HepG2 (cell line): ENCODE data around the gene HYCC2. TPM values are rescaled to one million over a fixed set of nuclear protein-coding genes. Genes with fewer than 3 reads are reported as not detected.

Experiments used
- ATF5 ChIP-seq: sonication (generic); formaldehyde crosslinking; IDR thresholded peaks from 2 replicates; pipeline ENCODE4 v1.4.0; 2020; ENCODE audit warnings: mild to moderate bottlenecking, low read depth, missing genetic modification reagents
- CBX5 ChIP-seq: sonication (generic); formaldehyde crosslinking; IDR thresholded peaks from 2 replicates; pipeline ENCODE4 v1.4.0; 2020; ENCODE audit warnings: missing genetic modification reagents, borderline replicate concordance
- CC2D1A ChIP-seq: sonication (generic); formaldehyde crosslinking; IDR thresholded peaks from 2 replicates; pipeline ENCODE4 v1.8.1; 2023; ENCODE audit warnings: mild to moderate bottlenecking, missing genetic modification reagents
- ELF3 ChIP-seq: IDR thresholded peaks from 2 replicates; pipeline ENCODE4 v1.6.1; 2016; ENCODE audit warnings: missing genetic modification reagents, missing compliant biosample characterization
- HNF4G ChIP-seq, 2 experiments: sonication (generic) in 1 of 2; formaldehyde crosslinking in 1 of 2; IDR thresholded peaks; 2 replicates each; pipeline versions ENCODE4 v1.4.0 to v1.6.1; 2011 to 2020; ENCODE audit warnings: borderline replicate concordance in 2 of 2, low read depth in 2 of 2, mild to moderate bottlenecking in 2 of 2, low read length in 1 of 2, missing genetic modification reagents in 1 of 2, moderate library complexity in 1 of 2
- KLF15 ChIP-seq: sonication (generic); formaldehyde crosslinking; IDR thresholded peaks from 2 replicates; pipeline ENCODE4 v1.8.1; 2023; ENCODE audit warnings: borderline replicate concordance, mild to moderate bottlenecking, inconsistent platforms, missing genetic modification reagents, mixed read lengths
- RELA ChIP-seq: sonication (generic); formaldehyde crosslinking; IDR thresholded peaks from 2 replicates; pipeline ENCODE4 v1.4.0; 2020; ENCODE audit warnings: missing genetic modification reagents
- SIN3B ChIP-seq: fragments of 150-350 bp; IDR thresholded peaks from 2 replicates; pipeline ENCODE4 v1.6.1; 2014; ENCODE audit warnings: low read length
- ZNF180 ChIP-seq: sonication (generic); formaldehyde crosslinking; IDR thresholded peaks from 2 replicates; pipeline ENCODE4 v1.4.0; 2020; ENCODE audit warnings: low read depth, missing genetic modification reagents, borderline replicate concordance
- ZNF318 ChIP-seq: sonication (generic); formaldehyde crosslinking; IDR thresholded peaks from 2 replicates; pipeline ENCODE4 v1.4.0; 2020; ENCODE audit warnings: mild to moderate bottlenecking, missing genetic modification reagents
- ZNF331 ChIP-seq: sonication (generic); formaldehyde crosslinking; IDR thresholded peaks from 2 replicates; pipeline ENCODE4 v1.4.0; 2020; ENCODE audit warnings: missing genetic modification reagents
- polyA plus RNA-seq, 8 experiments: library from polyadenylated mRNA; depleted of rRNA in 3 of 8; stranded (reverse) in 7 of 8; unstranded in 1 of 8; fragments of >200 nt; fragmentation: Illumina TruSeq in 4 of 8; extraction: Trizol in 4 of 8; gene quantifications; 2 replicates each; pipeline versions ENCODE4 v1.2.1 to v1.2.3, GENCODE V29; 2011 to 2016; ENCODE audit warnings: low read depth in 4 of 8, missing spikeins in 1 of 8, mixed read lengths in 1 of 8; ENCODE audit not compliant: insufficient read depth in 1 of 8
- total RNA-seq, 5 experiments: library from RNA; depleted of rRNA; stranded (reverse); fragments of >200 nt; fragmentation: Illumina TruSeq; extraction: Trizol; gene quantifications; 2 replicates each; pipeline ENCODE4 v1.2.3, GENCODE V29; 2016; ENCODE audit warnings: low read depth in 1 of 5
- TF ChIP-seq, protein P1 (sequence below): sonication (generic); formaldehyde crosslinking; IDR thresholded peaks from 2 replicates; pipeline ENCODE4 v1.4.0; 2020; ENCODE audit warnings: missing genetic modification reagents
- TF ChIP-seq, protein P2 (sequence below): sonication (generic); formaldehyde crosslinking; conservative IDR thresholded peaks from 2 replicates; pipeline ENCODE4 v1.8.0; 2022; ENCODE audit warnings: low read depth, missing genetic modification reagents
- TF ChIP-seq, protein P3 (sequence below): sonication (generic); formaldehyde crosslinking; IDR thresholded peaks from 2 replicates; pipeline ENCODE4 v1.9.0; 2021; ENCODE audit warnings: missing genetic modification reagents, borderline replicate concordance

HYCC2 gene
- total and polyA plus RNA-seq, 2 of the 13 experiments (the other 11 are each of a cell fraction or from before 2014, with no cell fraction given): 4.7 to 13.9 TPM

DNA sequence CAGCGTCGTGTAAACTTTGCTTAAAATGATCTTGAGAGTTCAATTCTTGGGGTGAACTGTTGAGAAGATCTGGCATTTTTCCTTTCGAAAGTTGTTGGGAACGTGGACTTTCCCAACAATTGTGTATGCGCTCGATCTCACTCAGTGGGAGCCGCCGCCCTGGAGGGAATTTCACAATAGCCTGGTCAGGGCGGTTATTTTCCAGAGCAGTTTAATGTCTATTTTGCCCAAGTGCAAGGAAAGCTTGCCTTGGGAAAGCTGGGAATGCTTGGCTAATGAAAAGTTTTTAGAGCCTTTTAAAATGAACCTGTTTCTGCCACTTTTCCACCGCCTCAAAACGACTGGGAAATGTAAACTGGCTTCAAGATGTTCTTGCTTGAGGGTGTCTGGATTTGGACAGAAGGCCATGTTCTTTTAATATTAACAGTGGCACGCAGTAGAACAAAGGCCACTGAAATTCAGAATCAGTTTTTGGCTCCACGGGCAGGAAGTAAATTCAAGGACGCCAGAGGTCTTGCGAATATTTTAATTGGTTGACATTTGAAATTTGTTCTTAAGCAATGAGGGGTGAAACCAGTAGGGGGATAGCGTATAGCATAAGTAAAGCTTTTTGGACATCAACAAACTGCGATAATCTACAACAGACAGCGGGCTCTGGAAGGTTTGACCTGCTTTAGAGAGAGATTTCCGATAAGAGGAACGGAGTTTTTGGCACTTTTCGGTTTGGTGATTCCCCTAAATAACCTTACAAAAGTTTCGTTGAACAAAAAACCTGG, 45.7 kb upstream of the HYCC2 start (continued):
- no peak for TF ChIP-seq ZNF318 (CRISPR knock-in tag)
- TF ChIP-seq KLF15 (CRISPR knock-in tag): no peak
- TF ChIP-seq ZNF180: no peak
- no peak for TF ChIP-seq HNF4G (IDR thresholded peaks at IDR 0.05; ENCODE audit: borderline replicate concordance, low read depth, low read length)
- TF ChIP-seq HNF4G (CRISPR knock-in tag; IDR thresholded peaks at IDR 0.05; ENCODE audit: borderline replicate concordance, low read depth): no peak
- no peak for TF ChIP-seq ELF3 (CRISPR knock-in tag)
- no peak for TF ChIP-seq CC2D1A (CRISPR knock-in tag)
- no peak for TF ChIP-seq SIN3B
- no peak for TF ChIP-seq CBX5 (CRISPR knock-in tag)
- TF ChIP-seq, protein P1, sequence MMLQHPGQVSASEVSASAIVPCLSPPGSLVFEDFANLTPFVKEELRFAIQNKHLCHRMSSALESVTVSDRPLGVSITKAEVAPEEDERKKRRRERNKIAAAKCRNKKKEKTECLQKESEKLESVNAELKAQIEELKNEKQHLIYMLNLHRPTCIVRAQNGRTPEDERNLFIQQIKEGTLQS (CRISPR knock-in tag): no peak
- TF ChIP-seq ZNF331: no peak
- no peak for TF ChIP-seq RELA
- no peak for TF ChIP-seq ATF5 (CRISPR knock-in tag)
- TF ChIP-seq, protein P2, sequence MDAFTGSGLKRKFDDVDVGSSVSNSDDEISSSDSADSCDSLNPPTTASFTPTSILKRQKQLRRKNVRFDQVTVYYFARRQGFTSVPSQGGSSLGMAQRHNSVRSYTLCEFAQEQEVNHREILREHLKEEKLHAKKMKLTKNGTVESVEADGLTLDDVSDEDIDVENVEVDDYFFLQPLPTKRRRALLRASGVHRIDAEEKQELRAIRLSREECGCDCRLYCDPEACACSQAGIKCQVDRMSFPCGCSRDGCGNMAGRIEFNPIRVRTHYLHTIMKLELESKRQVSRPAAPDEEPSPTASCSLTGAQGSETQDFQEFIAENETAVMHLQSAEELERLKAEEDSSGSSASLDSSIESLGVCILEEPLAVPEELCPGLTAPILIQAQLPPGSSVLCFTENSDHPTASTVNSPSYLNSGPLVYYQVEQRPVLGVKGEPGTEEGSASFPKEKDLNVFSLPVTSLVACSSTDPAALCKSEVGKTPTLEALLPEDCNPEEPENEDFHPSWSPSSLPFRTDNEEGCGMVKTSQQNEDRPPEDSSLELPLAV: no peak
- TF ChIP-seq, protein P3, sequence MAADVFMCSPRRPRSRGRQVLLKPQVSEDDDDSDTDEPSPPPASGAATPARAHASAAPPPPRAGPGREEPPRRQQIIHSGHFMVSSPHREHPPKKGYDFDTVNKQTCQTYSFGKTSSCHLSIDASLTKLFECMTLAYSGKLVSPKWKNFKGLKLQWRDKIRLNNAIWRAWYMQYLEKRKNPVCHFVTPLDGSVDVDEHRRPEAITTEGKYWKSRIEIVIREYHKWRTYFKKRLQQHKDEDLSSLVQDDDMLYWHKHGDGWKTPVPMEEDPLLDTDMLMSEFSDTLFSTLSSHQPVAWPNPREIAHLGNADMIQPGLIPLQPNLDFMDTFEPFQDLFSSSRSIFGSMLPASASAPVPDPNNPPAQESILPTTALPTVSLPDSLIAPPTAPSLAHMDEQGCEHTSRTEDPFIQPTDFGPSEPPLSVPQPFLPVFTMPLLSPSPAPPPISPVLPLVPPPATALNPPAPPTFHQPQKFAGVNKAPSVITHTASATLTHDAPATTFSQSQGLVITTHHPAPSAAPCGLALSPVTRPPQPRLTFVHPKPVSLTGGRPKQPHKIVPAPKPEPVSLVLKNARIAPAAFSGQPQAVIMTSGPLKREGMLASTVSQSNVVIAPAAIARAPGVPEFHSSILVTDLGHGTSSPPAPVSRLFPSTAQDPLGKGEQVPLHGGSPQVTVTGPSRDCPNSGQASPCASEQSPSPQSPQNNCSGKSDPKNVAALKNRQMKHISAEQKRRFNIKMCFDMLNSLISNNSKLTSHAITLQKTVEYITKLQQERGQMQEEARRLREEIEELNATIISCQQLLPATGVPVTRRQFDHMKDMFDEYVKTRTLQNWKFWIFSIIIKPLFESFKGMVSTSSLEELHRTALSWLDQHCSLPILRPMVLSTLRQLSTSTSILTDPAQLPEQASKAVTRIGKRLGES (CRISPR knock-in tag): no peak
